ENCODE measurements around the gene FHOD3. TPM values are rescaled to one million over a fixed set of nuclear protein-coding genes. Genes with fewer than 3 reads are reported as not detected.

Gene FHOD3
- total and polyA plus RNA-seq, 2 of the 8 experiments (the other 6 are each of a cell fraction or from before 2014, with no cell fraction given): 9.7 to 10.5 TPM

- H3K4ac ChIP-seq (replicated peaks; ENCODE audit: insufficient read length, low read depth, low read length): no peak overlapping the region
- no peaks in the 10 kb centered on the region for H3K36me3 ChIP-seq (ENCODE audit: control insufficient read depth in 2 of 4, insufficient read depth in 4 of 4, low read length in 3 of 4)
- CTCF ChIA-PET (ENCODE audit: partially characterized antibody): no interaction called here
- H2BK20ac ChIP-seq (ENCODE audit: low read length): 0 out of 2 replicates have a peak overlapping the region, but pooled peaks have one; percentile 81
- H3K9me3 ChIP-seq (ENCODE audit: insufficient read depth in 2 of 2, low read depth in 1 of 2, low read length in 1 of 2): no peaks in the 10 kb centered on the region
- H3K79me1 ChIP-seq (ENCODE audit: low read depth, low read length): no peaks in the 10 kb centered on the region; the same call in none of the 2 replicates
- H4K8ac ChIP-seq (ENCODE audit: extremely low read depth, insufficient read depth, low read length): no peak overlapping the region
- no peak overlapping the region for H3K23ac ChIP-seq (ENCODE audit: insufficient read length)
- H4K20me1 ChIP-seq (replicated peaks in 1 of 2; ENCODE audit: control insufficient read depth in 1 of 2, insufficient read depth in 2 of 2, low read length in 2 of 2): no peaks in the 10 kb centered on the region
- no peaks in the 10 kb centered on the region for H3K27me3 ChIP-seq (replicated peaks in 1 of 4; ENCODE audit: control insufficient read depth in 3 of 4, extremely low read depth in 1 of 4, insufficient read depth in 3 of 4, low read length in 3 of 4)
- H2AK5ac ChIP-seq (ENCODE audit: low read depth, low read length): no peak overlapping the region
- no peak overlapping the region for H4K5ac ChIP-seq (ENCODE audit: insufficient read length, low read depth, low read length)
- no peak overlapping the region for H3K18ac ChIP-seq (ENCODE audit: extremely low read depth, low read length)
- H3K9ac ChIP-seq (replicated peaks in 1 of 4; ENCODE audit: extremely low read depth in 1 of 4, low read depth in 3 of 4, low read length in 3 of 4): no peak overlapping the region
- H2BK120ac ChIP-seq (replicated peaks; ENCODE audit: low read depth, low read length): no peak overlapping the region
- no peak overlapping the region for H3K4me3 ChIP-seq (ENCODE audit: extremely low read depth in 1 of 4, insufficient read depth in 2 of 4, low read depth in 3 of 4, low read length in 4 of 4)
- DNase-seq (ENCODE audit: low read depth in 1 of 2, low spot score in 2 of 2) (peak in 1 of 2 experiments; percentile 36), FAIRE-seq (no peak)
- no peak overlapping the region for H3K56ac ChIP-seq (replicated peaks; ENCODE audit: insufficient read length, low read depth, low read length)
- no peak overlapping the region; the same call in 1 of the 2 replicates for H2BK5ac ChIP-seq (ENCODE audit: low read depth, low read length)
- H3K79me2 ChIP-seq (ENCODE audit: control insufficient read depth in 1 of 2, insufficient read depth in 2 of 2, low read length in 2 of 2): no peaks in the 10 kb centered on the region
- H2BK12ac ChIP-seq (ENCODE audit: low read depth, low read length): 0 out of 2 replicates have a peak overlapping the region, but pooled peaks have one; percentile 1
- no peak overlapping the region for H3K14ac ChIP-seq (ENCODE audit: insufficient read length)
- H4K91ac ChIP-seq (replicated peaks; ENCODE audit: insufficient read length, low read length): no peak overlapping the region
- H3K4me1 ChIP-seq (replicated peaks in 1 of 4; ENCODE audit: control insufficient read depth in 3 of 4, insufficient read depth in 4 of 4, low read length in 3 of 4): peaks cover 2 to 19% (median 4%) of the 10 kb centered on the region in 4 experiments; a peak in 6 of 7 replicates
- POLR2A ChIA-PET (ENCODE audit: partially characterized antibody): interaction anchor here (0.8 kb wide), 1 partner anchor 30 kb away, joined by 3 read pairs; no protein-coding TSS in a partner anchor
- 80% methylated on average over 3 of the region's 3 CpGs; no CpG with 5 or more reads in 1 of the 2 experiments for WGBS, 2 experiments (ENCODE audit: extremely low coverage in 1 of 2, insufficient coverage in 1 of 2, insufficient read length in 1 of 2, insufficient replicate concordance in 2 of 2, low coverage in 1 of 2, low lambda C conversion rate in 2 of 2, missing lambda C conversion rate in 1 of 2)
- no peak overlapping the region for H3K27ac ChIP-seq (ENCODE audit: low read depth, low read length)
- H2BK15ac ChIP-seq (ENCODE audit: low read length): no peak overlapping the region
- no peak overlapping the region for H3K4me2 ChIP-seq (ENCODE audit: insufficient read depth in 1 of 2, low read depth in 2 of 2, low read length in 2 of 2)
- H3K23me2 ChIP-seq (ENCODE audit: low read depth, low read length): no peaks in the 10 kb centered on the region; the same call in 1 of the 2 replicates
- no peak overlapping the region for H2AFZ ChIP-seq (ENCODE audit: low read length)
- no peak for TF ChIP-seq SIX5 (IDR thresholded peaks at IDR 0.05; ENCODE audit: low read depth, low read length)
- TF ChIP-seq E2F6 (IDR thresholded peaks at IDR 0.05): no peak
- TF ChIP-seq POLR2AphosphoS5 (IDR thresholded peaks at IDR 0.05; ENCODE audit: low read depth, low read length): no peak
- no peak for TF ChIP-seq USF2 (IDR thresholded peaks at IDR 0.05; ENCODE audit: low read length)
- TF ChIP-seq CHD2 (IDR thresholded peaks at IDR 0.05; ENCODE audit: low read length): no peak
- no peak for TF ChIP-seq SP1 (IDR thresholded peaks at IDR 0.05; ENCODE audit: low read depth, low read length)
- TF ChIP-seq JUND (IDR thresholded peaks at IDR 0.05; ENCODE audit: low read length): no peak
- no peak for TF ChIP-seq EP300 (IDR thresholded peaks at IDR 0.05; ENCODE audit: borderline replicate concordance in 1 of 2, low read depth in 2 of 2, low read length in 2 of 2)
- TF ChIP-seq TAF7 (optimal IDR thresholded peaks at IDR 0.05; ENCODE audit: borderline replicate concordance, low read depth, low read length): no peak
- no peak for TF ChIP-seq CBX5 (IDR thresholded peaks at IDR 0.05; ENCODE audit: low read depth, low read length)
- no peak for TF ChIP-seq SIRT6 (IDR thresholded peaks at IDR 0.05; ENCODE audit: low read length)
- no peak for TF ChIP-seq KDM4A (IDR thresholded peaks at IDR 0.05; ENCODE audit: low read depth, low read length, severe bottlenecking)
- no peak for TF ChIP-seq TCF12 (IDR thresholded peaks at IDR 0.05; ENCODE audit: low read depth, low read length)
Observed at GRCh38 chr18:36465970-36466369, 168.5 kb downstream of the FHOD3 start.
